AG04450 (cell line): ENCODE results near the gene TMEM87B. TPM values are rescaled to one million over a fixed set of nuclear protein-coding genes. Genes with fewer than 3 reads are reported as not detected.
"Not testable (repeated sequence)": the region's sequence is repeated elsewhere in the genome, so short reads cannot be mapped to it uniquely, and the experiment has no call there.

ENCODE experiments used
- CTCF ChIA-PET: fragments of 300-600, 350-600 bp; formaldehyde crosslinking; extraction: SDS; loops from one replicate; lab custom pipeline; 2022; ENCODE audit warnings: antibody characterized with exemption, inconsistent platforms; lab: Charles Lee
- POLR2A ChIA-PET: fragments of 350-600 bp; formaldehyde crosslinking; extraction: SDS; loops from one replicate; lab custom pipeline; 2021; ENCODE audit warnings: antibody characterized with exemption, inconsistent platforms; lab: Yijun Ruan, JAX
- DNase-seq: peaks from one replicate; pipeline ENCODE4 v3.0.0-alpha.2; 2011; ENCODE audit warnings: low read depth, low spot score
- H3K27ac ChIP-seq: one replicate; pipeline ENCODE4 v1.5.1; 2012; ENCODE audit warnings: low read depth, low read length, control low read depth
- H3K27me3 ChIP-seq: one replicate; pipeline ENCODE4 v1.6.0; 2012; ENCODE audit warnings: low read length; ENCODE audit not compliant: control insufficient read depth, insufficient read depth
- H3K4me3 ChIP-seq: 2 replicates; pipeline ENCODE4 v1.5.1; 2011; ENCODE audit warnings: mild to moderate bottlenecking, low read depth, low read length, control low read depth
- H3K9me3 ChIP-seq: 2 replicates; pipeline ENCODE4 v1.5.1; 2012; ENCODE audit warnings: low read length; ENCODE audit not compliant: control insufficient read depth, insufficient read depth
- CTCF ChIP-seq: IDR thresholded peaks from 2 replicates; pipeline ENCODE4 v1.5.1; 2011; ENCODE audit warnings: low read depth, low read length, control low read depth, inconsistent platforms
- polyA plus RNA-seq: library from polyadenylated mRNA; depleted of rRNA; stranded (reverse); fragments of >200 nt; gene quantifications from 2 replicates; pipeline ENCODE4 v1.2.3, GENCODE V29; 2011

TMEM87B gene
- polyA plus RNA-seq, 1 experiment, result 24.5 TPM

- POLR2A ChIA-PET, result interaction anchor here (0.7 kb wide), 1 partner anchor 8 kb away, joined by 3 read pairs; no protein-coding TSS in a partner anchor
- TF ChIP-seq CTCF, result no peak
Observed at GRCh38 chr2:112138159-112139032, 83.3 kb downstream of the TMEM87B start, which contains the start of gene FBLN7. TSS of gene FBLN7 (plus strand) at chr2:112138385. CDS start at chr2:112138656, 271 bp downstream.

GRCh38 chr2:112139033-112139614 lies 84.1 kb downstream of the TMEM87B start:
- POLR2A ChIA-PET, CTCF ChIA-PET, H3K27me3 ChIP-seq, H3K4me3 ChIP-seq, H3K27ac ChIP-seq, H3K9me3 ChIP-seq, DNase-seq: not testable (repeated sequence)

More at GRCh38 chr2:112138159-112139032, 83.3 kb downstream of the TMEM87B start, which contains the start of gene FBLN7:
- H3K9me3 ChIP-seq, result no peaks in the 10 kb centered on the region; the same call in 1 of the 2 replicates
- H3K4me3 ChIP-seq, result peak within 1 kb of the TSS; percentile 60
- DNase-seq, result no peak
- H3K27me3 ChIP-seq, result peaks cover 4% of the 10 kb centered on the region
- CTCF ChIA-PET, result interaction anchor here (1.5 kb wide), 1 partner anchor 17 kb away, joined by 9 read pairs; no protein-coding TSS in a partner anchor
- H3K27ac ChIP-seq, result no peak within 1 kb of the TSS

- H3K27ac ChIP-seq, H3K9me3 ChIP-seq, H3K27me3 ChIP-seq, DNase-seq, CTCF ChIA-PET, H3K4me3 ChIP-seq: not testable (repeated sequence)
- POLR2A ChIA-PET, result interaction anchor here (0.7 kb wide), 1 partner anchor 299 kb away, joined by 3 read pairs; no protein-coding TSS in a partner anchor
Observed at GRCh38 chr2:112139661-112140204, 84.7 kb downstream of the TMEM87B start.

GRCh38 chr2:112140205-112140802 lies 85.2 kb downstream of the TMEM87B start:
- ChIA-PET POLR2A (interaction anchor here (0.7 kb wide), 1 partner anchor 298 kb away, joined by 3 read pairs; no protein-coding TSS in a partner anchor), CTCF (no interaction called here)
- no peak for TF ChIP-seq CTCF
- Histone ChIP-seq H3K27me3 (peaks cover 4% of the 10 kb centered on the region), H3K9me3 (no peaks in the 10 kb centered on the region; the same call in 1 of the 2 replicates), H3K4me3 (no peak overlapping the region), H3K27ac (no peak overlapping the region)
- no peak for DNase-seq

- H3K27ac ChIP-seq, result no peak overlapping the region
- H3K9me3 ChIP-seq, result no peaks in the 10 kb centered on the region; the same call in 1 of the 2 replicates
- ChIA-PET POLR2A (interaction anchor here (0.7 kb wide), 1 partner anchor 297 kb away, joined by 3 read pairs; no protein-coding TSS in a partner anchor), CTCF (no interaction called here)
- no peak for TF ChIP-seq CTCF
- no peak for DNase-seq
- H3K4me3 ChIP-seq, result no peak overlapping the region
- H3K27me3 ChIP-seq, result peaks cover 4% of the 10 kb centered on the region
Observed at GRCh38 chr2:112140899-112141625, 86.0 kb downstream of the TMEM87B start.
